Measurements from ENCODE around the gene MOB3B.

MOB3B gene

GRCh38 chr9:27365707-27366376 is 163.8 kb downstream of the MOB3B start:
- Histone ChIP-seq H3K9ac (ENCODE audit: low read length) (no peak overlapping the region), H3K27ac (ENCODE audit: low read length) (no peak overlapping the region), H3K9me3 (ENCODE audit: control insufficient read depth, low read depth, low read length) (no peaks in the 10 kb centered on the region), H3K36me3 (ENCODE audit: control insufficient read depth, low read depth, low read length) (no peaks in the 10 kb centered on the region), H3K4me3 (ENCODE audit: low read length) (no peak overlapping the region), H3K27me3 (ENCODE audit: control insufficient read depth, insufficient read depth, low read length) (no peaks in the 10 kb centered on the region), H3K4me1 (ENCODE audit: control insufficient read depth, low read depth, low read length) (peaks cover 43% of the 10 kb centered on the region)

GRCh38 chr9:27362447-27363210 is 167.0 kb downstream of the MOB3B start:
- H3K27me3 ChIP-seq (ENCODE audit: control insufficient read depth, insufficient read depth, low read length), result no peaks in the 10 kb centered on the region
- no peak overlapping the region for H3K27ac ChIP-seq (ENCODE audit: low read length)
- no peak overlapping the region for H3K9ac ChIP-seq (ENCODE audit: low read length)
- peaks cover 3% of the 10 kb centered on the region for H3K36me3 ChIP-seq (ENCODE audit: control insufficient read depth, low read depth, low read length)
- H3K9me3 ChIP-seq (ENCODE audit: control insufficient read depth, low read depth, low read length), result no peaks in the 10 kb centered on the region
- H3K4me1 ChIP-seq (ENCODE audit: control insufficient read depth, low read depth, low read length), result peaks cover 22% of the 10 kb centered on the region
- H3K4me3 ChIP-seq (ENCODE audit: low read length), result no peak overlapping the region

GRCh38 chr9:27361492-27361891 is 168.1 kb downstream of the MOB3B start:
- peaks cover 11% of the 10 kb centered on the region for H3K4me1 ChIP-seq (ENCODE audit: control insufficient read depth, low read depth, low read length)
- H3K9ac ChIP-seq (ENCODE audit: low read length), result no peak overlapping the region
- H3K4me3 ChIP-seq (ENCODE audit: low read length), result no peak overlapping the region
- H3K27ac ChIP-seq (ENCODE audit: low read length), result no peak overlapping the region
- H3K27me3 ChIP-seq (ENCODE audit: control insufficient read depth, insufficient read depth, low read length), result no peaks in the 10 kb centered on the region
- no peaks in the 10 kb centered on the region for H3K9me3 ChIP-seq (ENCODE audit: control insufficient read depth, low read depth, low read length)
- H3K36me3 ChIP-seq (ENCODE audit: control insufficient read depth, low read depth, low read length), result peaks cover 3% of the 10 kb centered on the region

- no peak overlapping the region for H3K27ac ChIP-seq (ENCODE audit: low read length)
Measured at GRCh38 chr9:27359763-27360162, 169.9 kb downstream of the MOB3B start.

GRCh38 chr9:27358007-27358406 is 171.6 kb downstream of the MOB3B start:
- no peak overlapping the region for H3K9ac ChIP-seq (ENCODE audit: low read length)
- H3K27me3 ChIP-seq (ENCODE audit: control insufficient read depth, insufficient read depth, low read length), result no peaks in the 10 kb centered on the region
- H3K4me1 ChIP-seq (ENCODE audit: control insufficient read depth, low read depth, low read length), result peaks cover 10% of the 10 kb centered on the region
- no peak overlapping the region for H3K4me3 ChIP-seq (ENCODE audit: low read length)
- H3K27ac ChIP-seq (ENCODE audit: low read length), result no peak overlapping the region
- H3K36me3 ChIP-seq (ENCODE audit: control insufficient read depth, low read depth, low read length), result peaks cover 3% of the 10 kb centered on the region
- no peaks in the 10 kb centered on the region for H3K9me3 ChIP-seq (ENCODE audit: control insufficient read depth, low read depth, low read length)

More at GRCh38 chr9:27359763-27360162, 169.9 kb downstream of the MOB3B start:
- H3K4me3 ChIP-seq (ENCODE audit: low read length), result no peak overlapping the region
- no peaks in the 10 kb centered on the region for H3K27me3 ChIP-seq (ENCODE audit: control insufficient read depth, insufficient read depth, low read length)
- H3K4me1 ChIP-seq (ENCODE audit: control insufficient read depth, low read depth, low read length), result no peaks in the 10 kb centered on the region
- no peak overlapping the region for H3K9ac ChIP-seq (ENCODE audit: low read length)
- H3K9me3 ChIP-seq (ENCODE audit: control insufficient read depth, low read depth, low read length), result no peaks in the 10 kb centered on the region
- H3K36me3 ChIP-seq (ENCODE audit: control insufficient read depth, low read depth, low read length), result peaks cover 3% of the 10 kb centered on the region

GRCh38 chr9:27356446-27356845 is 173.2 kb downstream of the MOB3B start:
- Histone ChIP-seq H3K9ac (ENCODE audit: low read length) (no peak overlapping the region), H3K27ac (ENCODE audit: low read length) (no peak overlapping the region), H3K36me3 (ENCODE audit: control insufficient read depth, low read depth, low read length) (peaks cover 3% of the 10 kb centered on the region), H3K4me3 (ENCODE audit: low read length) (no peak overlapping the region), H3K4me1 (ENCODE audit: control insufficient read depth, low read depth, low read length) (peaks cover 13% of the 10 kb centered on the region), H3K27me3 (ENCODE audit: control insufficient read depth, insufficient read depth, low read length) (no peaks in the 10 kb centered on the region), H3K9me3 (ENCODE audit: control insufficient read depth, low read depth, low read length) (no peaks in the 10 kb centered on the region)

- Histone ChIP-seq H3K4me1 (ENCODE audit: control insufficient read depth, low read depth, low read length) (peaks cover 13% of the 10 kb centered on the region), H3K4me3 (ENCODE audit: low read length) (no peak overlapping the region), H3K9ac (ENCODE audit: low read length) (no peak overlapping the region), H3K9me3 (ENCODE audit: control insufficient read depth, low read depth, low read length) (no peaks in the 10 kb centered on the region), H3K27ac (ENCODE audit: low read length) (no peak overlapping the region), H3K36me3 (ENCODE audit: control insufficient read depth, low read depth, low read length) (peaks cover 3% of the 10 kb centered on the region), H3K27me3 (ENCODE audit: control insufficient read depth, insufficient read depth, low read length) (no peaks in the 10 kb centered on the region)
Measured at GRCh38 chr9:27355166-27355565, 174.4 kb downstream of the MOB3B start.

- Histone ChIP-seq H3K9me3 (ENCODE audit: control insufficient read depth, low read depth, low read length) (no peaks in the 10 kb centered on the region), H3K9ac (ENCODE audit: low read length) (no peak overlapping the region), H3K27ac (ENCODE audit: low read length) (no peak overlapping the region), H3K36me3 (ENCODE audit: control insufficient read depth, low read depth, low read length) (peaks cover under 1% of the 10 kb centered on the region), H3K27me3 (ENCODE audit: control insufficient read depth, insufficient read depth, low read length) (no peaks in the 10 kb centered on the region), H3K4me1 (ENCODE audit: control insufficient read depth, low read depth, low read length) (peaks cover 20% of the 10 kb centered on the region), H3K4me3 (ENCODE audit: low read length) (no peak overlapping the region)
Measured at GRCh38 chr9:27353474-27354229, 176.0 kb downstream of the MOB3B start.

- H3K9me3 ChIP-seq (ENCODE audit: control insufficient read depth, low read depth, low read length), result no peaks in the 10 kb centered on the region
- peaks cover 20% of the 10 kb centered on the region for H3K4me1 ChIP-seq (ENCODE audit: control insufficient read depth, low read depth, low read length)
- H3K9ac ChIP-seq (ENCODE audit: low read length), result no peak overlapping the region
- H3K36me3 ChIP-seq (ENCODE audit: control insufficient read depth, low read depth, low read length), result no peaks in the 10 kb centered on the region
- no peak overlapping the region for H3K27ac ChIP-seq (ENCODE audit: low read length)
- no peak overlapping the region for H3K4me3 ChIP-seq (ENCODE audit: low read length)
- H3K27me3 ChIP-seq (ENCODE audit: control insufficient read depth, insufficient read depth, low read length), result no peaks in the 10 kb centered on the region
Measured at GRCh38 chr9:27353166-27353473, 176.5 kb downstream of the MOB3B start.

- no peaks in the 10 kb centered on the region for H3K27me3 ChIP-seq (ENCODE audit: control insufficient read depth, insufficient read depth, low read length)
- no peaks in the 10 kb centered on the region for H3K36me3 ChIP-seq (ENCODE audit: control insufficient read depth, low read depth, low read length)
- H3K4me1 ChIP-seq (ENCODE audit: control insufficient read depth, low read depth, low read length), result peaks cover 20% of the 10 kb centered on the region
- no peaks in the 10 kb centered on the region for H3K9me3 ChIP-seq (ENCODE audit: control insufficient read depth, low read depth, low read length)
- no peak overlapping the region for H3K9ac ChIP-seq (ENCODE audit: low read length)
- H3K4me3 ChIP-seq (ENCODE audit: low read length), result no peak overlapping the region
- H3K27ac ChIP-seq (ENCODE audit: low read length), result no peak overlapping the region
Measured at GRCh38 chr9:27352457-27353165, 177.0 kb downstream of the MOB3B start.

GRCh38 chr9:27351438-27351837 is 178.2 kb downstream of the MOB3B start:
- no peak overlapping the region for H3K4me3 ChIP-seq (ENCODE audit: low read length)
- no peaks in the 10 kb centered on the region for H3K36me3 ChIP-seq (ENCODE audit: control insufficient read depth, low read depth, low read length)
- peaks cover 20% of the 10 kb centered on the region for H3K4me1 ChIP-seq (ENCODE audit: control insufficient read depth, low read depth, low read length)
- H3K9ac ChIP-seq (ENCODE audit: low read length), result no peak overlapping the region
- no peak overlapping the region for H3K27ac ChIP-seq (ENCODE audit: low read length)
- no peaks in the 10 kb centered on the region for H3K27me3 ChIP-seq (ENCODE audit: control insufficient read depth, insufficient read depth, low read length)
- H3K9me3 ChIP-seq (ENCODE audit: control insufficient read depth, low read depth, low read length), result no peaks in the 10 kb centered on the region
